WTC11 (cell line): ENCODE data around the gene CCDC71.

ENCODE experiments used
- KAT7 ChIP-seq: sonication (generic); formaldehyde crosslinking; IDR thresholded peaks from 2 replicates; pipeline ENCODE4 v1.8.1; 2023; ENCODE audit warnings: missing genetic modification reagents, mild to moderate bottlenecking, borderline replicate concordance
- NFE2L1 ChIP-seq: sonication (generic); formaldehyde crosslinking; IDR thresholded peaks from 2 replicates; pipeline ENCODE4 v1.8.1; 2023; ENCODE audit warnings: missing genetic modification reagents
- NR1H2 ChIP-seq: sonication (generic); formaldehyde crosslinking; IDR thresholded peaks from 2 replicates; pipeline ENCODE4 v1.9.0; 2021; ENCODE audit warnings: mild to moderate bottlenecking, moderate library complexity, missing genetic modification reagents
- SMAD3 ChIP-seq: sonication (generic); formaldehyde crosslinking; IDR thresholded peaks from 2 replicates; pipeline ENCODE4 v1.8.0; 2022; ENCODE audit warnings: missing genetic modification reagents, mild to moderate bottlenecking, borderline replicate concordance
- TF ChIP-seq, protein P1 (sequence below): fragments of 200-600 bp; IDR thresholded peaks from 2 replicates; pipeline ENCODE4 v1.8.0; 2022; ENCODE audit warnings: antibody characterized with exemption
- TF ChIP-seq, protein P2 (sequence below): sonication (generic); formaldehyde crosslinking; IDR thresholded peaks from 2 replicates; pipeline ENCODE4 v1.8.1; 2022; ENCODE audit warnings: low read depth, missing genetic modification reagents, borderline replicate concordance
- TF ChIP-seq, protein P3 (sequence below): sonication (generic); formaldehyde crosslinking; IDR thresholded peaks from 2 replicates; pipeline ENCODE4 v1.8.1; 2023; ENCODE audit warnings: mild to moderate bottlenecking, missing genetic modification reagents

DNA sequence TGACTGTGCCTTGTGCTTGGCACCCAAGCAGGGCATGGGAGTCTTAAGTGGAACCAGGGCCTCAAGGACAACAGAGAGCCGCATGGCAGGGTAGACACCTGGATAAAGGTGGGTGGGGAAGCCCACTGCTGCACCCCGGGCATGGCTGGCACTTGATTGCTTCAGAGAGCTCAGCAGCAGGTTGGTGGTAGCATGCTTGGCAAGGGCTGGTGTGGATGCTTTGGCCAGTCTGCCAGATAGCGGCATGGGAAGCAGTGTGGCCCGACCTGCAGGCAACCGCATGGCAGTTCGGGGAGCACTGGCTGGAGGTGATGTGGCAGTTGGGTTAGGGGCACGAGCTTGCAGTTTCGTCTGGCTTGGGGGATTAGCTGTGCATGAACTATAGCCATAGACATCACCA is 2.5 kb downstream of the CCDC71 start:
- TF ChIP-seq, protein P1, sequence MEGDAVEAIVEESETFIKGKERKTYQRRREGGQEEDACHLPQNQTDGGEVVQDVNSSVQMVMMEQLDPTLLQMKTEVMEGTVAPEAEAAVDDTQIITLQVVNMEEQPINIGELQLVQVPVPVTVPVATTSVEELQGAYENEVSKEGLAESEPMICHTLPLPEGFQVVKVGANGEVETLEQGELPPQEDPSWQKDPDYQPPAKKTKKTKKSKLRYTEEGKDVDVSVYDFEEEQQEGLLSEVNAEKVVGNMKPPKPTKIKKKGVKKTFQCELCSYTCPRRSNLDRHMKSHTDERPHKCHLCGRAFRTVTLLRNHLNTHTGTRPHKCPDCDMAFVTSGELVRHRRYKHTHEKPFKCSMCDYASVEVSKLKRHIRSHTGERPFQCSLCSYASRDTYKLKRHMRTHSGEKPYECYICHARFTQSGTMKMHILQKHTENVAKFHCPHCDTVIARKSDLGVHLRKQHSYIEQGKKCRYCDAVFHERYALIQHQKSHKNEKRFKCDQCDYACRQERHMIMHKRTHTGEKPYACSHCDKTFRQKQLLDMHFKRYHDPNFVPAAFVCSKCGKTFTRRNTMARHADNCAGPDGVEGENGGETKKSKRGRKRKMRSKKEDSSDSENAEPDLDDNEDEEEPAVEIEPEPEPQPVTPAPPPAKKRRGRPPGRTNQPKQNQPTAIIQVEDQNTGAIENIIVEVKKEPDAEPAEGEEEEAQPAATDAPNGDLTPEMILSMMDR = no peak
- TF ChIP-seq NFE2L1 (CRISPR knock-in tag) (no peak), KAT7 (no peak), SMAD3 (CRISPR knock-in tag) (no peak), NR1H2 (no peak)
- TF ChIP-seq, protein P2, sequence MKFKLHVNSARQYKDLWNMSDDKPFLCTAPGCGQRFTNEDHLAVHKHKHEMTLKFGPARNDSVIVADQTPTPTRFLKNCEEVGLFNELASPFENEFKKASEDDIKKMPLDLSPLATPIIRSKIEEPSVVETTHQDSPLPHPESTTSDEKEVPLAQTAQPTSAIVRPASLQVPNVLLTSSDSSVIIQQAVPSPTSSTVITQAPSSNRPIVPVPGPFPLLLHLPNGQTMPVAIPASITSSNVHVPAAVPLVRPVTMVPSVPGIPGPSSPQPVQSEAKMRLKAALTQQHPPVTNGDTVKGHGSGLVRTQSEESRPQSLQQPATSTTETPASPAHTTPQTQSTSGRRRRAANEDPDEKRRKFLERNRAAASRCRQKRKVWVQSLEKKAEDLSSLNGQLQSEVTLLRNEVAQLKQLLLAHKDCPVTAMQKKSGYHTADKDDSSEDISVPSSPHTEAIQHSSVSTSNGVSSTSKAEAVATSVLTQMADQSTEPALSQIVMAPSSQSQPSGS (CRISPR knock-in tag) = no peak
- TF ChIP-seq, protein P3, sequence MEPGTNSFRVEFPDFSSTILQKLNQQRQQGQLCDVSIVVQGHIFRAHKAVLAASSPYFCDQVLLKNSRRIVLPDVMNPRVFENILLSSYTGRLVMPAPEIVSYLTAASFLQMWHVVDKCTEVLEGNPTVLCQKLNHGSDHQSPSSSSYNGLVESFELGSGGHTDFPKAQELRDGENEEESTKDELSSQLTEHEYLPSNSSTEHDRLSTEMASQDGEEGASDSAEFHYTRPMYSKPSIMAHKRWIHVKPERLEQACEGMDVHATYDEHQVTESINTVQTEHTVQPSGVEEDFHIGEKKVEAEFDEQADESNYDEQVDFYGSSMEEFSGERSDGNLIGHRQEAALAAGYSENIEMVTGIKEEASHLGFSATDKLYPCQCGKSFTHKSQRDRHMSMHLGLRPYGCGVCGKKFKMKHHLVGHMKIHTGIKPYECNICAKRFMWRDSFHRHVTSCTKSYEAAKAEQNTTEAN (CRISPR knock-in tag) = no peak
